Glutamatergic neuron (in vitro differentiated cells): Measurements from ENCODE around the gene HIVEP3. TPM values are rescaled to one million over a fixed set of nuclear protein-coding genes. Genes with fewer than 3 reads are reported as not detected.

Experiments
- DNase-seq: peaks from one replicate; pipeline ENCODE4 v3.0.0; 2022
- H3K27ac Mint-ChIP-seq: one replicate; pipeline ENCODE4 v1.8.0; 2020; ENCODE audit warnings: mild to moderate bottlenecking, mixed read lengths, inconsistent platforms; ENCODE audit not compliant: unreplicated experiment
- H3K27me3 Mint-ChIP-seq: one replicate; pipeline ENCODE4 v1.8.0; 2020; ENCODE audit warnings: mild to moderate bottlenecking, moderate library complexity, mixed read lengths, inconsistent platforms; ENCODE audit not compliant: unreplicated experiment
- H3K36me3 Mint-ChIP-seq: one replicate; pipeline ENCODE4 v1.8.0; 2020; ENCODE audit warnings: mild to moderate bottlenecking, mixed read lengths, inconsistent platforms; ENCODE audit not compliant: unreplicated experiment
- H3K4me1 Mint-ChIP-seq: one replicate; pipeline ENCODE4 v1.8.0; 2020; ENCODE audit warnings: mild to moderate bottlenecking, low read depth, mixed read lengths, inconsistent platforms; ENCODE audit not compliant: unreplicated experiment
- H3K4me3 Mint-ChIP-seq: one replicate; pipeline ENCODE4 v1.8.0; 2020; ENCODE audit warnings: mild to moderate bottlenecking, mixed read lengths, inconsistent platforms; ENCODE audit not compliant: unreplicated experiment
- H3K9me3 Mint-ChIP-seq: one replicate; pipeline ENCODE4 v1.8.0; 2020; ENCODE audit warnings: mild to moderate bottlenecking, moderate library complexity, mixed read lengths, inconsistent platforms; ENCODE audit not compliant: unreplicated experiment
- CTCF ChIP-seq: fragments of 200-600 bp; sonication (generic); IDR thresholded peaks from one replicate; pipeline ENCODE4 v1.5.0; 2021; ENCODE audit not compliant: partially characterized antibody, unreplicated experiment
- total RNA-seq: library from RNA; stranded (reverse); fragmentation: NEBNext Ultra II Directional; extraction: Animal tissue kit (Norgen Biotek cat#: 25700); gene quantifications from one replicate; pipeline ENCODE4 v1.2.1, GENCODE V29; 2021; ENCODE audit not compliant: unreplicated experiment

HIVEP3 gene
- total RNA-seq, 1 donor from 2014 or later, result 15.1 TPM

DNA sequence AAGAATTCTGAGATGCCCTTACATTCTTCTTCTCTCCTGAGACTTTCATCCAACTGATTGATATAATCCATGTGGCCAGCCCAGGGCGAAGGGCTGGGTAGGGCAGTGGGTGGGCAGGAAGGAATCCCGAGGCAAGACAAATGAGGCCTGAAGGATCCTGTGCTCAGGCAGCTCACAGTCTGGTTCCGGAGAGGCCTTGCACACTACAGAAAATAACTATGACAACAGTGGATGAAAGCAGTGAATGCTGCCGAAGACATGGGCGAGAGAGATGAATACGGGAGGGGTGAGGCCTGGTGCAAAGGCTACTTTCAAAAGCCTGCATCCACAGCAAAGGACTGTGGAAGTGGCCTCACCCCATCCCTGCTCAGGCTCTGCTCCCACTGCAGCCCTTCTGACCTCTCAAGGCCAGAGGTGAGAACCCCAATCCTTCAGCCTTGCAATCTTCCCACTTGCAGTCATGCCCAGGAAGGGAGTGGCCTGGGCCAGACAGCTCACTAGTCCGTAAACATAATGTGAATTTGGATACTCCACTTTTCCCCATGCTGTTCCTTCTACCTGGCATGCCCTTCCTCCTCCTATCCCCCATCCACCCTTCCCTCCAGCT is 250.6 kb downstream of the HIVEP3 start:
- peaks cover 12% of the 10 kb centered on the region for H3K9me3 Mint-ChIP-seq
- H3K27me3 Mint-ChIP-seq, result peaks cover 17% of the 10 kb centered on the region
- peaks cover 55% of the 10 kb centered on the region for H3K4me1 Mint-ChIP-seq
- H3K36me3 Mint-ChIP-seq, result no peaks in the 10 kb centered on the region
- no peak for DNase-seq
- no peak overlapping the region for H3K4me3 Mint-ChIP-seq
- no peak overlapping the region for H3K27ac Mint-ChIP-seq
- no peak for TF ChIP-seq CTCF

GRCh38 chr1:41666981-41667631 is 251.6 kb downstream of the HIVEP3 start:
- DNase-seq, result no peak
- peaks cover 10% of the 10 kb centered on the region for H3K9me3 Mint-ChIP-seq
- peaks cover 47% of the 10 kb centered on the region for H3K4me1 Mint-ChIP-seq
- TF ChIP-seq CTCF, result no peak
- no peak overlapping the region for H3K4me3 Mint-ChIP-seq
- no peaks in the 10 kb centered on the region for H3K36me3 Mint-ChIP-seq
- H3K27me3 Mint-ChIP-seq, result peaks cover 18% of the 10 kb centered on the region
- H3K27ac Mint-ChIP-seq, result no peak overlapping the region

- H3K4me1 Mint-ChIP-seq, result peaks cover 40% of the 10 kb centered on the region
- H3K27ac Mint-ChIP-seq, result no peak overlapping the region
- H3K36me3 Mint-ChIP-seq, result no peaks in the 10 kb centered on the region
- H3K9me3 Mint-ChIP-seq, result peaks cover 7% of the 10 kb centered on the region
- H3K4me3 Mint-ChIP-seq, result no peak overlapping the region
- no peak for DNase-seq
- peaks cover 18% of the 10 kb centered on the region for H3K27me3 Mint-ChIP-seq
- no peak for TF ChIP-seq CTCF
Measured at GRCh38 chr1:41665962-41666917, 252.5 kb downstream of the HIVEP3 start.

DNA sequence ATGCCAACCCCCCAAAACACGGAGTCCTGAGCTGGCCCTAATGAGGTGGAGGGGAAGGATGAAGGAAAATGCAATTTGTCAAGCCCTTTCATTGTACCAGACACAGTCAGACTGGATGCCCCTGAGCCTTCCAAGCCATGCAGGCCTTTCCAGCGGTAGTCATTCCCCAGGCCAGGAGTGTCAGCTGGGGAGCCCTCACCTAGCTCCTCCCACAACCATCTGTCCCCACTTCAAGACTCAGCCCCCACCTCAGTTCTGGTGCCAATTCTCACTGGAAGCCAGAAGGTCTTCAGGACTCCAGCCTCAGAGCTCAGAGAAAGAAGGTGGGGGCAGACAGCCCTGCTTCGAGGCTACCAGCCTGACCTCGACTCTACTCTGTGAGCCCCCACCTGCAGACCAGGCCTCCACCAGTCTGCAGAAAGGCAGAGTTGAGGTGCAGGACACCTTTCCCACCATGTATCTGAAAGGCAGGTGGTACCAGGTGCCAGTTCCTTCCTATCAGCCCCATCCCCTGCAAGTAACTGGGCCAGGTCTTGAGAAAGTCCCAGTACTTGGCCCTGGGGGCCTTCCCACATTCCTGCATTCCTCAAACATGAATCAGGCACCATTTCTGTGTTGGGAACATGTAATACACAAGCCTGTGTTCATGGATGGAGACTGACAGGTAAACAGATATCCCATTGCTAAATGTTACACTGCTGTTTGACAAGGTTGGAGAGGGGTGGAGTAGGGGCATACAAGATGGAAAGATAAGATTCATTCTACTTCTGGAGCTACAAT is 253.7 kb downstream of the HIVEP3 start:
- Mint-ChIP-seq H3K9me3 (peaks cover 9% of the 10 kb centered on the region), H3K36me3 (no peaks in the 10 kb centered on the region), H3K27ac (no peak overlapping the region), H3K27me3 (peaks cover 22% of the 10 kb centered on the region), H3K4me1 (peaks cover 39% of the 10 kb centered on the region), H3K4me3 (peak overlapping the region; percentile 20)
- no peak for TF ChIP-seq CTCF
- no peak for DNase-seq
